ENCODE measurements around the gene CRYBB1.

The CRYBB1 gene

DNA sequence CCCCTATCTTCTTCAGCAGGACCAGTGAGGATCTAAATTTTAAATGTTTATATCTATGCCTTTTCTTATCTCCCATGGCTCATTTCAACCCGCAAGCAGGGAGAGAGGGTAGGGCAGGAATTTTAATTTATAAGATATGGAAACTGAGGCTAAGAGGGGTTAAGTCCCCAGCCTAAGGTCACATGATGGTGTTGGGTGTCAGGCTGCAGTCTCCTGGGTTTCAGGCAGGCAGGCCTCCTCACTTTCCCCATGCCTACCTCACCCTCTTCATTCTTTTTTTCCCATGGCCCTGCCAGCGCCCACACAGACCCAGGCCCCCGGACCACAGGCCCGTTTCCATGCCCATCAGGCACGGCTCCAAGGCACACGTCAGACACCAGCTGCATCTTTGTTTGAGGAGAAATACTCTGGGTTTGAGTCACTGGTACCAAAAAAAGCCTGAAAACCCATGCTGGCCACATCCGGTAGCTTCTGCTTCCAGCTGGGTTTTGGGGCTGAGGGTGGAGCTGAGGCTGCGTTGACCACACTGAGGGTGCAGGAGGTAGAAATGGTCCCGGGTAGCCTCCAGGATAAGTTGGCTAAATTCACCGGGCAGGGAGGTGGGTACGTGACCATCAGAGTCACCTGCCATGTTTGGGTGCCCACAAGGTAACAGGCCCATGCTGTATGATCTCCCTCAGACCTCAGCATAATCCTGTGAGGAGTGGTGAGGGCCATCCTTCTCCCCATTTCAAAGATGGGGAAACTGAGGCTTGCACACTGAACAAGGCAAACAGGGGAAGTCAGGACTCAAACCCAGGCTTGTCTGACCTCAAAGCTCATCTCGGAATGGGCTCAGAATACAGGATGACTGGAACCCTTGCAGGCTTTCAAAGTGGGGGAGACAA, 7.5 kb downstream of the CRYBB1 start:
- DNase-seq (ENCODE audit: extremely low read depth in 1 of 2, low read depth in 1 of 2): peak; percentile 32 to 49

DNA sequence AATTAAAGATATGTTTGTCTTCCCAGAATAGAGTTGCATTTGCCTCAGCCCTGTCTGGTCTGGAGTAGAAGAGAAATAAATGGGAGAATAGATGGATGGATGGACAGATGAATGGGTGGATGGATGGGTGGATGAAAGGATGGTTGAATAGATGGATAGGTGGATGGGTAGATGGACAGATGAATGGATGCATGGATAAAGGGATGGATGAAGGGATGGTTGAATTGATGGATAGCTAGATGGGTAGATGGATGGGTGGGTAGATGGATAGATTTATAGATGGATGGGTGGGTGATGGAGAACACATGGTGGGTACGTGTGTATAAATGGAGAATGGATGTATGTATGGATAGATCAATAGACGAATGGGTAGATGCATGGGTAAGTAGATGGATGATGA, 8.5 kb downstream of the CRYBB1 start:
- DNase-seq (ENCODE audit: extremely low read depth in 1 of 2, low read depth in 1 of 2): no peak

DNA sequence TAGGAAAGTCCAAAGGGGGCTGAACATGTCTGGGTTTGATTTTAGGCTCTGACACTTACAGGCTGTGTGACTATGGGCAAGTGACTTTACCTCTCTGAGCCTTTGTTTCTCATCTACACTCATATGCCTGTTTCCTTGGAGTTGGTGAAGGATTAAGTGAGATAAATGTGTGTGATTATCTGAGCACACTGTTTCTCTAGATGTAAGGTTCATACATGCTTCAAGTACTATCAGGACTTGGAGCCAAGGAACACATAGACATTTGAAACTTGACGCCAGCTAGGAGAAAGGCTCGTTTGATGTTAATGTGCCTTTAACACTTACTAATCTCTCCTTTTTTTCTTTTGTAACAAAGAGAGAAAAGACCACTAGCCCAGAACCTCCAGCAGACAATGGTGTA, 9.7 kb downstream of the CRYBB1 start:
- DNase-seq (ENCODE audit: extremely low read depth in 1 of 2, low read depth in 1 of 2): no peak

DNA sequence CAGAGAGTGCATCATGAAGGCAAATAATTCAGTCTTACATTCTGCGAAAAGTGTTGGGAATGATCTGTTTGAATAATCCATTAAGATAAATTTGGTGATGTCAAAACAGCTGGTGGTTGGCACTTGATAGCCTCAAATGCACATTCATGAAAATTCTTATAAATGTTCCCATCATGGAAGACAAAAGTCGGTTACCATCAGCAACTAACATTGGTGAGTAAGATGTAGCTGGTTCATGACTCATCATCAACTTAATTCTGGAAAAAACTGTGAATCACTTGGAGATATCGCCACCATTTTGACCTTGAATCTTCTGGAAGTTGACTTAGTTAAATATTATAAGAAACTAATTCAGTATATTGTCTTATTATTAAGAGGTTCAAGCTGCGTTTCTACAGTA, 11.2 kb downstream of the CRYBB1 start:
- no peak for DNase-seq (ENCODE audit: extremely low read depth in 1 of 2, low read depth in 1 of 2)

DNA sequence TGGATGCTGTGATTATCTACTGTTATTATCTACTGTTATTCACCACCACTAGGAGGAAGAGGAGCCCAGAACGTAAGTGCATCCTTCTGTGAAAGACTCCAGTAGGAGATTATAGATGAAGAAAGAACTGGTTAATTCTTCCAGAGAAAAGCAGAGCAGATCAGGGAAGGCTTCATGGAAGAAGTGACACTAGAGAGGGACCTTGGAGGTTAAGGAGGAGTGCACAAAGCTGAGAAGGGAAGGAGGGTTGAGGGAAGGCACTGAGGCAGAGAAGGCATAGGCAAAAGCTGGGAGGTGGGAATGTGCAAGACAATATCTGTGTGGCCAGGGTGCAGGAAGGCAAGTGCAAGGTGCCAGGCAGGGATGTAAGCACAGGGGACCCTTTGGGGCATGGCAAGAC, 13.5 kb downstream of the CRYBB1 start:
- no peak for DNase-seq (ENCODE audit: extremely low read depth in 1 of 2, low read depth in 1 of 2)

DNA sequence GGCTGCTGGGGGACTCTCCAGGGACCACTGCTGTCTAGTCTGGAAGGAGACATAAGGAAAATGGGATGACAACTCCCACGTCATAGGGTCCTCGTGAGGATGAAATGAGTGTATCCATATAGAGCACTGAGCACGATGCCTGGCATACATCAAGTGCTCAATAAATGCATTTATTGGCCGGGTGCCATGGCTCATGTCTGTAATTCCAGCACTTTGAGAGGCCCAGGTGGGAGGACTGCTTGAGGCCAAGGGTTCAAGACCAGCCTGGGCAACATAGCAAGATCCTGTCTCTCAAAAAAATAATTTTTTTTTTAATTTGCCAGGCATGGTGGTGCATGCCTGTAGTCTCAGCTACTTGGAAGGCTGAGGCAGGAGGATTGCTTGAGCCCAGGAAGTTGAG, 15.7 kb downstream of the CRYBB1 start:
- no peak for DNase-seq (ENCODE audit: extremely low read depth in 1 of 2, low read depth in 1 of 2)

GRCh38 chr22:26601726-26602125, 16.1 kb downstream of the CRYBB1 start:
- no peak for DNase-seq (ENCODE audit: extremely low read depth in 1 of 2, low read depth in 1 of 2)

DNA sequence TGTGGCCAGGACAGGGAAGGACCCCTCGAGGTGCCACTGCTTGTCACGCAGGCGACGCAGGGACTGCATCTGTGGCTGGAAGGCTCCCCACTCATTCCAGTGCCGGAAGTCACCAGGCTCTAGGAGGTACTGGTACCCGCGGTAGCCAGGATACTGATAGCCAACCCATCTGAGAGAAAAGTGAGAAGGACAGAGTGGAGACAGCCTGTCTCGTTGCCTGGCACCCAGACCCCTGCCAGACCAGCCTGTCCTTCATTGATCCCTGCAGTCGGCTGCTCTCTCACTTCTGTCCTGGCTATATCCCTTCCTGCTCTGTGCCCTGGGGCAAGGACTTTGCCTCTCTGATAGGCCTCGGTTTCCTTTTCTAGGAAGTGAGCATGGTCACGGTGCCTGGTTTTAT, 18.3 kb downstream of the CRYBB1 start:
- no peak for DNase-seq (ENCODE audit: extremely low read depth in 1 of 2, low read depth in 1 of 2)

GRCh38 chr22:26597480-26597879, 20.3 kb downstream of the CRYBB1 start:
- no peak for DNase-seq (ENCODE audit: extremely low read depth in 1 of 2, low read depth in 1 of 2)

DNA sequence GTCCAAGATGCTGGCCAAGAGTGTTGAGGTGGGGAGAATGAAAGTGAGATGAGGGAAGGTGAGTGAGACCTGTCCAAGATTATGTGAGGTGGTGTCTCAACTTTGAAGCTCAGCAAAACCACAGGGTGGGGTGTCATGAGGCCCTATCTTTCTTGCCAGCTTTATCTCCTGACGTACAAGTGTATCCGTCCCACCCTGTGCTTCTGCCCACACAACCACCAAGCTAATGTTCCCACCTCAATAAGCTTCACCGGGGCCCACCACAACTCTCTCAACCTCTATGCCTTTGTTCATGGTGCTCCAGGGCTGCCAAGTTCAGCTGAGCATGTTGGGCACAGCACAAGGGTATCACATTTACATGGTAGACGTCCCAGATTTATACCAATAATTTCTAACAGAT, 20.8 kb downstream of the CRYBB1 start:
- DNase-seq (ENCODE audit: extremely low read depth in 1 of 2, low read depth in 1 of 2): no peak

DNA sequence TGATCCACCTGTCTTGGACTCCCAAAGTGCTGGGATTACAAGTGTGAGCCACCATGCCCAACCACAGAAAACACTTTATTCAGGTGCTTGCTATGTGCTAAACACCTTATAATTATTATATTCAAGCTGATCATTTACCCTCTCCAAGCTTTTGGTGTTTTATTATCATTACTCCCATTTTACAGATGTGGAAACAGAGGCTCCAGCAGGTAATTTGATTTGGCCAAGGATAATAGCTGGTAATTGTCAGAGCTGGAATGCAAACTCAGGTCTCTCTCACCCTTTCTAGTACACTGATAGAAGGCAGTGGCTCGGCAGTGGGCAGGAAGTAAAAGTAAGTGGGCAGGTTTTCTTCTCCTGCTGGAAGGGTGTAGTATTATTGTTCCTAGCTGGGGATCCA, 24.1 kb downstream of the CRYBB1 start:
- DNase-seq (ENCODE audit: extremely low read depth in 1 of 2, low read depth in 1 of 2): no peak

- no peak for DNase-seq (ENCODE audit: extremely low read depth in 1 of 2, low read depth in 1 of 2)
These were observed 25.4 kb downstream of the CRYBB1 start for GRCh38 chr22:26592421-26592891.

DNA sequence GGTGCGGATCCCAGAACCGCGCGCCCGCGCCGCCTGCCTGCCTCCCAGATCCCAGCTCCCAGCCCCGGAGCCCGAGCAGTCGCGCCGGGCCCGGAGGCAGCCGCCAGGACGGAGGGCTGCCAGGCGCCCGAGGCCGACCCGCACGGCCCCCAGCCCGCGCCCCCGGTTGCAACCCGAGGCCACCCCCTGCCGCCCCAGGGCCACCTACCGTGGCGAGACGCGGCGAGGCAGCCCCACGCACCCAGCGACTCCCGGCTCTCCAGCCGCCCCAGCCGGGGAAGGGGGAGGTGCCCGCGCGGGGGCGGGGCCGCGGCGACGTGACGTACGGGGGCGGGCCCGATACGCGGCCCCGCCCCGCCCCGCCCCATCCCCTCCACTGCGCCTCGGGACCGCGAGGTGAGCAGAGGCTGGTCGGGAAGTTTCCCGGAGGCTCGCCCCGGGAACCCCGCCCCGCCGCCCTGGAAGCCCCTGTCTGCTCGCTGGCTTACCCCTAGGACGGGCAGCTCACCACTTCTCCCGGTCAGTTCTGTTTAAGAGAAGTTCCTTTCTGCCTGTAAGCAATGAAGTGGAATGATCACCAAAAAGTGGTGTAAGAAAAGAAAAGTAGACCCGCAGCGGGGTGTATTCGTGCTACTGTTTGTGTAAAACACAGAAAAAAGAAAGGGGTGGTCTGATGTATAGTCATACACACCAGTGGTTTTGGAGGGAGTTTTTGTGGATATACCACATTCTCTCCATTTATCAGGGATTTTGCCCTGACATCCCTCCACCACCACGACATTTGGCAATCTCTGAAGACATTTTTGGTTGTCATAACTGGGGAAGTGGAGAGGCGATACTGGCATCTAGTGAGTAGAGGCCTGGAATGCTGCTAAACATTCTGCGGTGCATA, 27.7 kb downstream of the CRYBB1 start, which contains the start of gene TPST2:
TPST2 (minus strand) TSS at position 288 of the 892 bp plus-strand sequence. CDS start 48,502 bp downstream, outside the sequence.
- DNase-seq (ENCODE audit: extremely low read depth in 1 of 2, low read depth in 1 of 2): peak; percentile 49 to 61

DNA sequence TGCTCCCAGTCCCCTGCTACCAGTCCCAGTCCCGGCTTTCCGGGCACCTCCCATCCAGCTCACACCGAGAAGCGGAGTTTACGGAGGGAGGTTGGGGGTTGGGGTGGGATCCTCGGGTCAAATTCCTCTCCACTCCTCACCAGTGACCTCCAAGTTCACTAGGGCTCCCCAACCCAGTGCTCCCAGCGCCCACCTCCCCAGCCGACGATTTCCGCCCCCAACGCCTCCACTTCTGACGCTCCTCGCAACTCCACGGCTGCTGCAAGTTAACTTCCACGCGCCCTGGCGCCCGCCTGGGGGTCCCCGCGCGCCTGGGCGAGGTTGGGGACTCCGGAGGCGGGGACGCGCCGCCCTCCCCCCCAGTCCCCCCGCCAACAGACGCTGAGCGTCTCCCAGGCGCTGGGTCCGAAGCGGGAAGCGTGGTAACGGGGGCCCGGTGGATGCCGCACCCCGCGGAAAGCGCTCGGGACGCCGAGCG, 28.4 kb downstream of the CRYBB1 start:
- no peak for DNase-seq (ENCODE audit: extremely low read depth in 1 of 2, low read depth in 1 of 2)

DNA sequence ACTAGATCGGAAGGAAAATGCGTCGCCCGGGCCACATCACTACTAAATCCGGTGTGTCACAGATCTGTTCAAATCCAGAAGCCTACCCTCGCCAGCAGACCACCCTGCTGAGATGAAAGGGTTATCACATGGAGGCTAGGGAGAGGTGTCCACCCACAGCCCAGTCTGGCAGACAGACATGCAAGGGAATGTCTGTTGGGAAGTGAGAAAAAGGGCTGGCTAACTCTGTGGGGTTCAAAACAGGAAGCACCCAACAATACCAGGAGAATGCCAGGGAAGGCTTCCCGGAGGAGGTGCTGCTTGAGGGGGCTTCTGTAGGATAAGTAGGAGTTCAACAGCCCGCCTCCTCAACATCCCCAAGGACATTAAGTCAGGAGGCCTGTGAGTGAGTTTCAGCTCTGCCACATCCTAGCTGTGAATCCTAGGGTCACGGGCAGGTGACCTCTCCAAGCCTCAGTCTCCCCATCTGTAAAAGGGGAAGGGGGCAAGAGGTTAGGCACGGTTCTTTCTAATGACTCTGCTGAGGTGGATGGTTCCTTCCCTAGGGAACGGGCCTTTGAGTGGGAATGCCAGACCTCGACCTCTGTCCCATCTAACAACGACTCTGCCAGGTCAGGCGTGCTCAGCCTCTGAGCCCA, 29.0 kb downstream of the CRYBB1 start:
- DNase-seq (ENCODE audit: extremely low read depth in 1 of 2, low read depth in 1 of 2): no peak

DNA sequence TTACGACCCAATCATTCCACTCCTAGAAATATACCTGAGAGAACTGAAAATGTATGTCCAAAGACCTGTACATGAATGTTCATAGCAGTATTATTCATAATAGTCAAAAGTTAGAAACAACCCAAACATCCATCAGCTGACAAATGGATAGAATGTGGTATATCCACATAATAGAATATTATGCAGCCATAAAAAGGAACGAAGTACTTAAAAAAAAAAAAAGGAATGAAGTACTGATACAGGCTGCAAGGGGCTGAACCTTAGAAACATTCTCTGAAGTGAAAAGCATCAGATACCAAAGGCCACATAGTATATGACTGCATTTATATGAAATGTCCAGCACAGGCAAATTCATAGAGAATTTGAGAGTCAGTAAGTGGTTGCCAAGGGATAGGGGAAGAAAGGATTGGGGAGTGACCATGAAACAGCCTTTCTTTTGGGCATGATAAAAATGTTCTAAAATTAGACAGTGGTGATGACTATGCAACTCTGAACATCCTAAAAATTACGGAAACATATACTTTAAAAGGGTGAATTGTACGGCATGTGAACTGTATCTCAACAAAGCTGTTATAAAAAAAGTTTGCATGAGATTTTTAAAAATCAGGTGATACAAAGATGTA, 29.7 kb downstream of the CRYBB1 start:
- no peak for DNase-seq (ENCODE audit: extremely low read depth in 1 of 2, low read depth in 1 of 2)

DNA sequence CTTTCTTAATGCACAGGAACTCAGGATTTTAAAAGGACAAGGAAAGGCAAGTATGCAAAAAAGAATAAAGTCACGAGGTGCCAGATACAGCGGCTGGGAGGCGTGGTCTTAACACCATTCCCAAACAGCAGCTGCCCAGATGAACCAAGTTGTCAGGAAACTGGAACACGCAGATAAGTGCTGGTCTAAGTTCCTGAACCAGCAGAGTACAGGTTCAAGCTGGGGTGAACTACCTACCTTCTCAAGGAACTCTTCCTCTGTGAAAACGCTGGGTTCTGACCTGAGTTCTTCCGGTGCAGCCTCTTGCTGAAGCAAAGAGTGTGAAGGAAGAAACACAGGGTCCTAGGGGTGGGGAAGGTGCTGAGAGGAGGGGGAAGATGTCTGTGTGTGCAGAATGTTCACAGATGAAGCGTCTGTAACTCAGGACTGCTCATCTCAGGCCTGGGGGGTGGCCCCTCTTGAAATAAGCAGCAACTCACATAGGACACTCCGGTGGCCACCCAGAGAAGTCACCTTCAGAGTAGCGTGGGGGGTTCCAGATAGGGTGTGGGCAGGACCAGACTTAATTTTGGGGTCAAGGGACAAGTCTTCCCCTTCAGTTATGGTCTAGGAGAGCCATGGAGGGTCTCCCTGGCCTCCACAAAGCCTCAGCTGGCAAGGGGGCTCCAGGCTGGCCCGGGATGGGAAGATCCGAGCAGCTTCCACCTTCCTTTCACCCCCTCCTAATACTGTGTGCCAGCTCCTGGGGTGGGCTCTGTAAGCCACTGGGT, 31.1 kb downstream of the CRYBB1 start:
- DNase-seq (ENCODE audit: extremely low read depth in 1 of 2, low read depth in 1 of 2): no peak

DNA sequence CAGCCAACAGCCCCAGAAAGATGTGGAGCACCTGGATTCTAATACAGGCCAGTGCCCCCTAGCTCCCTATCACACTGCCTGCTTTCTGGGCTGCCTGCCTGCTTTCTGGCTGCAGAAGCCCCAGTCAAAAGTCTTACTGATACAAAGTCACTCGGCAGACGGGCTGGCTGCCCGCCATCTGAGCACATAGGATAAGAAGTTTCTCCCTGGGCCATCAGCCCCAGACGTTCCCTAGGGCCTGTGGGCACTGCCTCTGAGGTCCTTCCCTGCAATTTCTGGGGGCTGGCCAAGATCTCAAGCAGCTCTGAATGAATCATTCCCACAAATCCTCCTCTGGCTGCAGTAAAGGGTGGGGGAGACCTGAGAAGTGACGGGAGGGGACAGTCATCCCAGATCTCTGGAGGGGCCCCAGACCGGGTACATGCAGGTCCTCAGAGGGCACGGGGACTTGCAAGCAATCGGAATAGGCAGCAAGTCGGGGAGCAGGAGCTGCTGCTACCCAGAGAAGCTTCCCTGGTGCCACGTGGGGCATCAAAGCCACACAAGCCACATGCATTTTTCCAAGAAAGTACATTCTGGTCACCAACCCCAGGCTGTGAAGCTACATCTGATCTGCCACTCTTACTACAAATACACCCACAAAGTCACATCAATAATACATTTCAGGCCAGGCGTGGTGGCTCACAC, 32.6 kb downstream of the CRYBB1 start:
- no peak for DNase-seq (ENCODE audit: extremely low read depth in 1 of 2, low read depth in 1 of 2)

DNA sequence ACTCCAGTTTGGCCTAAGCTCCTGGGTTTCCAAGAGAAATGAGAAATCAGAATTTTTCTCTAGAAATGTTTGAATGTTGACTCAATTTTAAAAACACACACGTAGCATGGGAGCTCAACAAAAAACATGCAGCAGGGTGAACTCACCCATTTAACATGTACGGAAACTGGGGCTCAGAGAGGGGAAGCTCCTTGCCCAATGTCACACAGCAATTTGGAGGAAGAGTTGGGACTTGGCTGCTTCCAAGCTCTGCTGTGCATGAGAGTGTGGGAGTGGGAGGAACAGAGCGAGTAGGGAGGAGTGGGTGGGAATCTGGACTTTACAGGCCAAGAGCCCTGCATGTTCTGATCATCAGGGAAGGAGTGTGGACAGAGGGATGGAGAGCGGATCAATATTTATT, 33.8 kb downstream of the CRYBB1 start:
- no peak for DNase-seq (ENCODE audit: extremely low read depth in 1 of 2, low read depth in 1 of 2)
